Activated T-cell treated with anti-CD3 and anti-CD28 coated beads, Interleukin-2, amount 50 U/mL, for 4 hours (primary cell): ENCODE results near the gene GRIN2D. TPM values are rescaled to one million over a fixed set of nuclear protein-coding genes. Genes with fewer than 3 reads are reported as not detected.
"Not testable (repeated sequence)": the region's sequence is repeated elsewhere in the genome, so short reads cannot be mapped to it uniquely, and the experiment has no call there.

Experiments
- ATAC-seq, 2 donors: fragments of 200-7000 bp; cut with Tn5 transposase; one replicate each; pipeline ENCODE4 v1.10.0; 2021
- DNase-seq: peaks from one replicate; pipeline ENCODE4 v3.0.0-alpha.2; 2020
- H3K27me3 Mint-ChIP-seq: one replicate; pipeline ENCODE4 v1.8.0; 2021; ENCODE audit warnings: low read depth, mixed read lengths
- H3K36me3 Mint-ChIP-seq: one replicate; pipeline ENCODE4 v1.8.0; 2022; ENCODE audit warnings: mixed read lengths; ENCODE audit not compliant: insufficient read depth
- H3K4me1 Mint-ChIP-seq: one replicate; pipeline ENCODE4 v1.8.0; 2021; ENCODE audit warnings: low read depth, mixed read lengths
- H3K4me3 Mint-ChIP-seq: one replicate; pipeline ENCODE4 v1.8.0; 2021; ENCODE audit warnings: mild to moderate bottlenecking, moderate library complexity, mixed read lengths
- H3K9me3 Mint-ChIP-seq: one replicate; pipeline ENCODE4 v1.8.0; 2021; ENCODE audit warnings: mixed read lengths
- total RNA-seq, 3 donors: library from RNA; stranded (reverse); gene quantifications; one replicate each; pipeline ENCODE4 v1.2.1, GENCODE V29; 2021

The GRIN2D gene
- total RNA-seq, 3 donors from 2014 or later: 0.11 to 0.14 (median 0.13) TPM

- ATAC-seq (no peak), DNase-seq (no peak)
- Mint-ChIP-seq H3K36me3 (peaks cover 25% of the 10 kb centered on the region), H3K27me3 (no peaks in the 10 kb centered on the region), H3K4me1 (peaks cover 8% of the 10 kb centered on the region), H3K9me3 (no peaks in the 10 kb centered on the region), H3K4me3 (no peak overlapping the region)
Measured at GRCh38 chr19:48385461-48386087, 7.9 kb upstream of the GRIN2D start.

GRCh38 chr19:48386981-48387380, 6.5 kb upstream of the GRIN2D start:
- Mint-ChIP-seq H3K36me3 (peaks cover 22% of the 10 kb centered on the region), H3K4me1 (peaks cover 12% of the 10 kb centered on the region), H3K4me3 (no peak overlapping the region), H3K9me3 (no peaks in the 10 kb centered on the region), H3K27me3 (no peaks in the 10 kb centered on the region)
- no peak for DNase-seq
- ATAC-seq: no peak

GRCh38 chr19:48390188-48391099, 3.0 kb upstream of the GRIN2D start:
- DNase-seq: peak; percentile 60
- Mint-ChIP-seq H3K4me1 (peaks cover 26% of the 10 kb centered on the region), H3K27me3 (peaks cover 16% of the 10 kb centered on the region), H3K4me3 (peak overlapping the region; percentile 89), H3K36me3 (peaks cover 11% of the 10 kb centered on the region), H3K9me3 (no peaks in the 10 kb centered on the region)
- ATAC-seq: peak; percentile 62 to 66

- Mint-ChIP-seq H3K4me1 (peaks cover 30% of the 10 kb centered on the region), H3K36me3 (peaks cover 7% of the 10 kb centered on the region), H3K4me3 (peak within 1 kb of the TSS; percentile 89), H3K9me3 (no peaks in the 10 kb centered on the region), H3K27me3 (peaks cover 24% of the 10 kb centered on the region)
- DNase-seq: peak; percentile 71
- peak; percentile 85 to 86 for ATAC-seq
Measured at GRCh38 chr19:48391100-48392005, 2.1 kb upstream of the GRIN2D start, which contains the start of gene KDELR1. TSS of gene KDELR1 (minus strand) at chr19:48391551. CDS start at chr19:48391358, 193 bp downstream.

GRCh38 chr19:48392006-48392344, 1.5 kb upstream of the GRIN2D start:
- not testable (repeated sequence) for DNase-seq

GRCh38 chr19:48392860-48393558, 459 bp upstream of the GRIN2D start:
- Mint-ChIP-seq H3K9me3 (no peaks in the 10 kb centered on the region), H3K4me3 (peak overlapping the region; percentile 52), H3K4me1 (peaks cover 39% of the 10 kb centered on the region), H3K36me3 (peaks cover 6% of the 10 kb centered on the region), H3K27me3 (peaks cover 32% of the 10 kb centered on the region)
- no peak for DNase-seq
- no peak for ATAC-seq

More at GRCh38 chr19:48392006-48392344, 1.5 kb upstream of the GRIN2D start:
- not testable (repeated sequence) for ATAC-seq, H3K36me3 Mint-ChIP-seq, H3K9me3 Mint-ChIP-seq
- Mint-ChIP-seq H3K4me3 (peak overlapping the region; percentile 89), H3K27me3 (peaks cover 24% of the 10 kb centered on the region), H3K4me1 (peaks cover 30% of the 10 kb centered on the region)

- Mint-ChIP-seq H3K27me3 (peaks cover 33% of the 10 kb centered on the region), H3K4me3 (peak overlapping the region; percentile 59), H3K9me3 (peaks cover 3% of the 10 kb centered on the region), H3K36me3 (no peaks in the 10 kb centered on the region), H3K4me1 (peaks cover 39% of the 10 kb centered on the region)
- DNase-seq (no peak), ATAC-seq (no peak)
Measured at GRCh38 chr19:48394331-48395169, 1.1 kb downstream of the GRIN2D start.

- Mint-ChIP-seq H3K9me3 (peaks cover 4% of the 10 kb centered on the region), H3K4me1 (peaks cover 40% of the 10 kb centered on the region), H3K27me3 (peaks cover 33% of the 10 kb centered on the region), H3K36me3 (no peaks in the 10 kb centered on the region), H3K4me3 (no peak overlapping the region)
- no peak for DNase-seq
- ATAC-seq: no peak
Measured at GRCh38 chr19:48395170-48395455, 1.6 kb downstream of the GRIN2D start.

GRCh38 chr19:48395499-48395898, 2.0 kb downstream of the GRIN2D start:
- H3K4me3 Mint-ChIP-seq: no peak overlapping the region
- no peaks in the 10 kb centered on the region for H3K36me3 Mint-ChIP-seq
- H3K27me3 Mint-ChIP-seq: peaks cover 33% of the 10 kb centered on the region
- DNase-seq: no peak
- H3K4me1 Mint-ChIP-seq: peaks cover 37% of the 10 kb centered on the region
- no peak for ATAC-seq
- peaks cover 4% of the 10 kb centered on the region for H3K9me3 Mint-ChIP-seq

GRCh38 chr19:48396016-48396823, 2.8 kb downstream of the GRIN2D start:
- Mint-ChIP-seq H3K4me1 (peaks cover 40% of the 10 kb centered on the region), H3K36me3 (no peaks in the 10 kb centered on the region), H3K27me3 (peaks cover 33% of the 10 kb centered on the region), H3K9me3 (peaks cover 4% of the 10 kb centered on the region), H3K4me3 (no peak overlapping the region)
- DNase-seq (no peak), ATAC-seq (no peak)

- ATAC-seq (no peak), DNase-seq (no peak)
- H3K4me1 Mint-ChIP-seq: peaks cover 37% of the 10 kb centered on the region
- H3K4me3 Mint-ChIP-seq: no peak overlapping the region
- H3K36me3 Mint-ChIP-seq: no peaks in the 10 kb centered on the region
- H3K27me3 Mint-ChIP-seq: peaks cover 33% of the 10 kb centered on the region
- peaks cover 4% of the 10 kb centered on the region for H3K9me3 Mint-ChIP-seq
Measured at GRCh38 chr19:48396824-48397176, 3.3 kb downstream of the GRIN2D start.

- peaks cover 33% of the 10 kb centered on the region for H3K27me3 Mint-ChIP-seq
- peaks cover 4% of the 10 kb centered on the region for H3K9me3 Mint-ChIP-seq
- H3K36me3 Mint-ChIP-seq: no peaks in the 10 kb centered on the region
- peaks cover 39% of the 10 kb centered on the region for H3K4me1 Mint-ChIP-seq
- ATAC-seq (no peak), DNase-seq (no peak)
- peak overlapping the region; percentile 81 for H3K4me3 Mint-ChIP-seq
Measured at GRCh38 chr19:48397263-48398101, 4.0 kb downstream of the GRIN2D start.
